HepG2 (cell line): ENCODE results near the gene TXNRD3. TPM values are rescaled to one million over a fixed set of nuclear protein-coding genes. Genes with fewer than 3 reads are reported as not detected.

Source experiments
- GZF1 ChIP-seq: sonication (generic); formaldehyde crosslinking; IDR thresholded peaks from 2 replicates; pipeline ENCODE4 v1.5.1; 2020; ENCODE audit warnings: mild to moderate bottlenecking, missing genetic modification reagents
- NFE2L2 ChIP-seq: fragments of 150-350 bp; IDR thresholded peaks from 2 replicates; pipeline ENCODE4 v1.6.1; 2014; ENCODE audit warnings: low read length
- RAD51 ChIP-seq: fragments of 450-650 bp; IDR thresholded peaks from 2 replicates; pipeline ENCODE4 v1.6.1; 2016; ENCODE audit warnings: borderline replicate concordance
- RARA ChIP-seq: IDR thresholded peaks from 2 replicates; pipeline ENCODE4 v1.6.1; 2016; ENCODE audit warnings: missing genetic modification reagents, missing compliant biosample characterization
- ZNF263 ChIP-seq: sonication (generic); formaldehyde crosslinking; IDR thresholded peaks from 2 replicates; pipeline ENCODE4 v1.4.0; 2020; ENCODE audit warnings: missing genetic modification reagents
- ZNF317 ChIP-seq: sonication (generic); formaldehyde crosslinking; IDR thresholded peaks from 2 replicates; pipeline ENCODE4 v1.5.0; 2020; ENCODE audit warnings: mild to moderate bottlenecking, missing genetic modification reagents
- ZNF550 ChIP-seq: sonication (generic); formaldehyde crosslinking; IDR thresholded peaks from 2 replicates; pipeline ENCODE4 v1.4.0; 2020; ENCODE audit warnings: mild to moderate bottlenecking, missing genetic modification reagents, borderline replicate concordance
- ZNF83 ChIP-seq: sonication (generic); formaldehyde crosslinking; IDR thresholded peaks from 2 replicates; pipeline ENCODE4 v1.4.0; 2020; ENCODE audit warnings: missing genetic modification reagents, mild to moderate bottlenecking, borderline replicate concordance
- polyA plus RNA-seq, 8 experiments: library from polyadenylated mRNA; depleted of rRNA in 3 of 8; stranded (reverse) in 7 of 8; unstranded in 1 of 8; fragments of >200 nt; fragmentation: Illumina TruSeq in 4 of 8; extraction: Trizol in 4 of 8; gene quantifications; 2 replicates each; pipeline versions ENCODE4 v1.2.1 to v1.2.3, GENCODE V29; 2011 to 2016; ENCODE audit warnings: low read depth in 4 of 8, missing spikeins in 1 of 8, mixed read lengths in 1 of 8; ENCODE audit not compliant: insufficient read depth in 1 of 8
- total RNA-seq, 5 experiments: library from RNA; depleted of rRNA; stranded (reverse); fragments of >200 nt; fragmentation: Illumina TruSeq; extraction: Trizol; gene quantifications; 2 replicates each; pipeline ENCODE4 v1.2.3, GENCODE V29; 2016; ENCODE audit warnings: low read depth in 1 of 5
- TF ChIP-seq, protein P1 (sequence below): sonication (generic); formaldehyde crosslinking; IDR thresholded peaks from 2 replicates; pipeline ENCODE4 v1.5.0; 2020; ENCODE audit warnings: mild to moderate bottlenecking, missing genetic modification reagents, moderate library complexity
- TF ChIP-seq, protein P2 (sequence below): IDR thresholded peaks from 2 replicates; pipeline ENCODE4 v1.6.1; 2016; ENCODE audit warnings: low read depth
- TF ChIP-seq, protein P3 (sequence below): sonication (generic); formaldehyde crosslinking; IDR thresholded peaks from 2 replicates; pipeline ENCODE4 v1.5.0; 2020; ENCODE audit warnings: mild to moderate bottlenecking, missing genetic modification reagents
- TF ChIP-seq, protein P4 (sequence below): sonication (generic); formaldehyde crosslinking; IDR thresholded peaks from 2 replicates; pipeline ENCODE4 v1.8.1; 2023; ENCODE audit warnings: mild to moderate bottlenecking, missing genetic modification reagents
- TF ChIP-seq, protein P5 (sequence below): sonication (generic); formaldehyde crosslinking; IDR thresholded peaks from 2 replicates; pipeline ENCODE4 v1.5.0; 2020; ENCODE audit warnings: mild to moderate bottlenecking, missing genetic modification reagents

TXNRD3 gene
- total and polyA plus RNA-seq, 2 of the 13 experiments (the other 11 are each of a cell fraction or from before 2014, with no cell fraction given), result 4.8 to 20.7 TPM

DNA sequence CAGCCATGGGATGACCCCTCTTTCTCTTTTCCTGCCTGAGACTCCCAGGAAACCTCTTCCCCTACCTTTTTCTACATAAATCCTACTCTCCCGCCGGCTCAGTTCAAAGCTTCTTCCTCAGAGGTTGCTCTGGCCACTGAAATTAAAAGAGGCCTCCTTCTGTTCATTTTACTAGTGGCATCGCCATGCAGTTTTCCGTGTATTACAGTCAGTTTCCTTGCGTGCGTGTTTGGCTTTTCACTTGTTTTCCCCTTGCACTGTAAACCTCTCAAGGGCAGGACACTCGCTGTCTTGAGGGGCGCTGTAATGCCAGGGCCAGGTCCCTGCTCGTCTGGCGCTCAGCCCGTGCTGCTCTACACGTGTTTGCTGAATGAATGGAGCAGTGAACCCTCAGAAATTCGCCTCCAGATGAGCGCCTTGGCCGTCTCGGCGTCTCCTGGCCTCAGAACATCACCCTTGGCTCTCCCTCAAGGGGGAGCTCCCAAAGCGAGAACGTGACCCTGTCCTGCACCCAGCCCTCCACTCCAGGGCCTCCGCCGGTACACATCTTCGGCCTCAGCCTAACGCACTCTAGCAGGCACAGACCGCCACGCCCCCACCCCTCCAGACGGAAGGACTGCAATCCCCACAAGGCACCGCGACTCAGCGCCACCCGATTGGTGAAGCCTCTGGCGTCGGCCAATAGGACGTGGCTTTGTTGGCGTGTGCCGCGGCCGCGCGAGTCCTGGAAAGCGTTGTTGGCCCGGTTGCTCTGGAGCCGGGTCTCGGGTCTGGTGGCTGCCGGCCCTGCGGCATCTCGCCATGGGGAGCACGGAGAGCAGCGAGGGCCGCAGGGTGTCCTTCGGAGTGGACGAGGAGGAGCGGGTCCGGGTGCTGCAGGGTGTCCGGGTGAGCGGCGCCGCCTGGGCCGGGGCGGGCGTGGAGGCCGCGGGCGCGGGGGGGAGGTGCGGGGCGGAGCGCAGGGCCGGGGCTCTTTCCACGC is 48.9 kb upstream of the TXNRD3 start, which contains the start of gene CHCHD6 (continued):
- TF ChIP-seq, protein P1, sequence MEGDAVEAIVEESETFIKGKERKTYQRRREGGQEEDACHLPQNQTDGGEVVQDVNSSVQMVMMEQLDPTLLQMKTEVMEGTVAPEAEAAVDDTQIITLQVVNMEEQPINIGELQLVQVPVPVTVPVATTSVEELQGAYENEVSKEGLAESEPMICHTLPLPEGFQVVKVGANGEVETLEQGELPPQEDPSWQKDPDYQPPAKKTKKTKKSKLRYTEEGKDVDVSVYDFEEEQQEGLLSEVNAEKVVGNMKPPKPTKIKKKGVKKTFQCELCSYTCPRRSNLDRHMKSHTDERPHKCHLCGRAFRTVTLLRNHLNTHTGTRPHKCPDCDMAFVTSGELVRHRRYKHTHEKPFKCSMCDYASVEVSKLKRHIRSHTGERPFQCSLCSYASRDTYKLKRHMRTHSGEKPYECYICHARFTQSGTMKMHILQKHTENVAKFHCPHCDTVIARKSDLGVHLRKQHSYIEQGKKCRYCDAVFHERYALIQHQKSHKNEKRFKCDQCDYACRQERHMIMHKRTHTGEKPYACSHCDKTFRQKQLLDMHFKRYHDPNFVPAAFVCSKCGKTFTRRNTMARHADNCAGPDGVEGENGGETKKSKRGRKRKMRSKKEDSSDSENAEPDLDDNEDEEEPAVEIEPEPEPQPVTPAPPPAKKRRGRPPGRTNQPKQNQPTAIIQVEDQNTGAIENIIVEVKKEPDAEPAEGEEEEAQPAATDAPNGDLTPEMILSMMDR, result peak; percentile 60
- TF ChIP-seq NFE2L2, result no peak
- TF ChIP-seq, protein P2, sequence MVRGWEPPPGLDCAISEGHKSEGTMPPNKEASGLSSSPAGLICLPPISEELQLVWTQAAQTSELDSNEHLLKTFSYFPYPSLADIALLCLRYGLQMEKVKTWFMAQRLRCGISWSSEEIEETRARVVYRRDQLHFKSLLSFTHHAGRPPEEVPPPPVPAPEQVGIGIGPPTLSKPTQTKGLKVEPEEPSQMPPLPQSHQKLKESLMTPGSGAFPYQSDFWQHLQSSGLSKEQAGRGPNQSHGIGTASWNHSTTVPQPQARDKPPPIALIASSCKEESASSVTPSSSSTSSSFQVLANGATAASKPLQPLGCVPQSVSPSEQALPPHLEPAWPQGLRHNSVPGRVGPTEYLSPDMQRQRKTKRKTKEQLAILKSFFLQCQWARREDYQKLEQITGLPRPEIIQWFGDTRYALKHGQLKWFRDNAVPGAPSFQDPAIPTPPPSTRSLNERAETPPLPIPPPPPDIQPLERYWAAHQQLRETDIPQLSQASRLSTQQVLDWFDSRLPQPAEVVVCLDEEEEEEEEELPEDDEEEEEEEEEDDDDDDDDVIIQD (CRISPR knock-in tag), result no peak
- TF ChIP-seq, protein P3, sequence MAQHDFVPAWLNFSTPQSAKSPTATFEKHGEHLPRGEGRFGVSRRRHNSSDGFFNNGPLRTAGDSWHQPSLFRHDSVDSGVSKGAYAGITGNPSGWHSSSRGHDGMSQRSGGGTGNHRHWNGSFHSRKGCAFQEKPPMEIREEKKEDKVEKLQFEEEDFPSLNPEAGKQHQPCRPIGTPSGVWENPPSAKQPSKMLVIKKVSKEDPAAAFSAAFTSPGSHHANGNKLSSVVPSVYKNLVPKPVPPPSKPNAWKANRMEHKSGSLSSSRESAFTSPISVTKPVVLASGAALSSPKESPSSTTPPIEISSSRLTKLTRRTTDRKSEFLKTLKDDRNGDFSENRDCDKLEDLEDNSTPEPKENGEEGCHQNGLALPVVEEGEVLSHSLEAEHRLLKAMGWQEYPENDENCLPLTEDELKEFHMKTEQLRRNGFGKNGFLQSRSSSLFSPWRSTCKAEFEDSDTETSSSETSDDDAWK, result no peak
- TF ChIP-seq ZNF83 (CRISPR knock-in tag), result peak; percentile 94; the same call in 1 of the 2 replicates
- TF ChIP-seq RAD51, result no peak
- TF ChIP-seq GZF1 (CRISPR knock-in tag), result no peak; the same call in 1 of the 2 replicates
- TF ChIP-seq ZNF550 (CRISPR knock-in tag), result no peak
- TF ChIP-seq, protein P4, sequence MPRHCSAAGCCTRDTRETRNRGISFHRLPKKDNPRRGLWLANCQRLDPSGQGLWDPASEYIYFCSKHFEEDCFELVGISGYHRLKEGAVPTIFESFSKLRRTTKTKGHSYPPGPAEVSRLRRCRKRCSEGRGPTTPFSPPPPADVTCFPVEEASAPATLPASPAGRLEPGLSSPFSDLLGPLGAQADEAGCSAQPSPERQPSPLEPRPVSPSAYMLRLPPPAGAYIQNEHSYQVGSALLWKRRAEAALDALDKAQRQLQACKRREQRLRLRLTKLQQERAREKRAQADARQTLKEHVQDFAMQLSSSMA, result 0 out of 2 replicates have a peak, but pooled peaks have one; percentile 29
- TF ChIP-seq ZNF263 (CRISPR knock-in tag), result peak; percentile 98
- no peak for TF ChIP-seq RARA
- TF ChIP-seq, protein P5, sequence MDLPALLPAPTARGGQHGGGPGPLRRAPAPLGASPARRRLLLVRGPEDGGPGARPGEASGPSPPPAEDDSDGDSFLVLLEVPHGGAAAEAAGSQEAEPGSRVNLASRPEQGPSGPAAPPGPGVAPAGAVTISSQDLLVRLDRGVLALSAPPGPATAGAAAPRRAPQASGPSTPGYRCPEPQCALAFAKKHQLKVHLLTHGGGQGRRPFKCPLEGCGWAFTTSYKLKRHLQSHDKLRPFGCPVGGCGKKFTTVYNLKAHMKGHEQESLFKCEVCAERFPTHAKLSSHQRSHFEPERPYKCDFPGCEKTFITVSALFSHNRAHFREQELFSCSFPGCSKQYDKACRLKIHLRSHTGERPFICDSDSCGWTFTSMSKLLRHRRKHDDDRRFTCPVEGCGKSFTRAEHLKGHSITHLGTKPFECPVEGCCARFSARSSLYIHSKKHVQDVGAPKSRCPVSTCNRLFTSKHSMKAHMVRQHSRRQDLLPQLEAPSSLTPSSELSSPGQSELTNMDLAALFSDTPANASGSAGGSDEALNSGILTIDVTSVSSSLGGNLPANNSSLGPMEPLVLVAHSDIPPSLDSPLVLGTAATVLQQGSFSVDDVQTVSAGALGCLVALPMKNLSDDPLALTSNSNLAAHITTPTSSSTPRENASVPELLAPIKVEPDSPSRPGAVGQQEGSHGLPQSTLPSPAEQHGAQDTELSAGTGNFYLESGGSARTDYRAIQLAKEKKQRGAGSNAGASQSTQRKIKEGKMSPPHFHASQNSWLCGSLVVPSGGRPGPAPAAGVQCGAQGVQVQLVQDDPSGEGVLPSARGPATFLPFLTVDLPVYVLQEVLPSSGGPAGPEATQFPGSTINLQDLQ (CRISPR knock-in tag), result no peak
- TF ChIP-seq ZNF317 (CRISPR knock-in tag), result no peak
